Stomach (tissue), 9 donors: ENCODE results near the gene PTPRN. TPM values are rescaled to one million over a fixed set of nuclear protein-coding genes. Genes with fewer than 3 reads are reported as not detected.

Experiments used
- DNase-seq, 2 donors: peaks; one replicate each; pipeline versions ENCODE4 v3.0.0 to v3.0.0-alpha.2; 2013 to 2019
- H3K27ac ChIP-seq, 5 donors: fragments of 200-600 bp in 4 of 5; sonication (generic) in 4 of 5; one replicate each; pipeline ENCODE4 v1.5.1; 2013 to 2019; ENCODE audit warnings: mild to moderate bottlenecking in 1 of 5, moderate library complexity in 1 of 5
- H3K27me3 ChIP-seq, 3 donors: fragments of 200-600 bp; sonication (generic); one replicate each; pipeline ENCODE4 v1.5.1; 2017 to 2019; ENCODE audit warnings: mixed run types in 1 of 3
- H3K36me3 ChIP-seq, 4 donors: fragments of 200-600 bp; sonication (generic); 1 replicate in 3 of 4; 2 replicates in 1 of 4; pipeline ENCODE4 v1.5.1; 2016 to 2019
- H3K4me1 ChIP-seq, 4 donors: fragments of 200-600 bp; sonication (generic); one replicate each; pipeline ENCODE4 v1.5.1; 2016 to 2019
- H3K4me3 ChIP-seq, 4 donors: fragments of 200-600 bp; sonication (generic) in 3 of 4; one replicate each; pipeline ENCODE4 v1.5.1; 2016 to 2019; ENCODE audit warnings: mild to moderate bottlenecking in 1 of 4
- H3K9me3 ChIP-seq, 4 donors: fragments of 200-600 bp; sonication (generic); one replicate each; pipeline ENCODE4 v1.5.1; 2016 to 2019
- CTCF ChIP-seq, 7 experiments: fragments of 450-650 bp in 4 of 7; fragments of 200-600 bp in 3 of 7; sonication (generic) in 3 of 7; IDR thresholded peaks; one replicate each; pipeline ENCODE4 v1.5.1; 2016 to 2019; ENCODE audit warnings: antibody characterized with exemption in 7 of 7, control low read depth in 2 of 7, mild to moderate bottlenecking in 1 of 7
- EP300 ChIP-seq: sonication (generic); formaldehyde crosslinking; IDR thresholded peaks from one replicate; pipeline ENCODE4 v1.6.1; 2017; ENCODE audit warnings: antibody characterized with exemption
- POLR2A ChIP-seq, 4 donors: fragments of 450-650 bp; IDR thresholded peaks; one replicate each; pipeline ENCODE4 v1.6.1; 2016; ENCODE audit warnings: antibody characterized with exemption in 4 of 4, control low read depth in 2 of 4, mild to moderate bottlenecking in 1 of 4, moderate library complexity in 1 of 4
- POLR2AphosphoS5 ChIP-seq, 3 donors: sonication (generic); formaldehyde crosslinking; IDR thresholded peaks; one replicate each; pipeline ENCODE4 v1.6.1; 2016; ENCODE audit warnings: antibody characterized with exemption in 3 of 3
- WGBS, 5 donors: extraction: QIAGEN DNeasy Blood & Tissue Kit in 3 of 5; methylation state at CpG; one replicate each; pipeline versions ENCODE4 v1.1.5 to v1.1.7; 2013 to 2018; 5-methylcytosine and 5-hydroxymethylcytosine counted together
- intact Hi-C: fragments of 100-400 bp; cut with DNase I; formaldehyde crosslinking; loops from one replicate; pipeline ENCODE4 v1.15.1; 2023; ENCODE audit warnings: low total_unique reads
- polyA plus RNA-seq, 3 donors: library from polyadenylated mRNA; stranded (reverse); fragments of 200-250 nt; gene quantifications; one replicate each; pipeline ENCODE4 v1.2.3, GENCODE V29; 2013
- total RNA-seq, 5 donors: library from RNA; depleted of rRNA; stranded (reverse); fragments of >200 nt; gene quantifications; one replicate each; pipeline versions ENCODE4 v1.1.0 to v1.2.3, GENCODE V29; 2014 to 2016
- donor health status: healthy with polysubstance abuse.
- donor health status: Bipolar disorder and iron deficiency.
- donor health status: healthy.

Gene PTPRN
- total and polyA plus RNA-seq, 8 donors = 1.1 to 11.3 (median 3.6) TPM; not detected in 1

- H3K4me3 ChIP-seq = no peak overlapping the region
- no peak overlapping the region for H3K27ac ChIP-seq
- WGBS, 5 donors = 60 to 77% (median 75%) methylated on average over 2 of the region's 2 CpGs
- intact Hi-C loops = no loop called here
- peaks cover 6 to 14% (median 7%) of the 10 kb centered on the region in 4 donors for H3K4me1 ChIP-seq
- TF ChIP-seq POLR2A (IDR thresholded peaks at IDR 0.05) = no peak
- TF ChIP-seq EP300 = no peak
- TF ChIP-seq POLR2AphosphoS5 (IDR thresholded peaks at IDR 0.05) = no peak
- no peak for TF ChIP-seq CTCF (IDR thresholded peaks at IDR 0.05)
- DNase-seq = no peak
- H3K9me3 ChIP-seq = no peaks in the 10 kb centered on the region
- no peaks in the 10 kb centered on the region for H3K36me3 ChIP-seq
- H3K27me3 ChIP-seq = no peaks in the 10 kb centered on the region
Measured at GRCh38 chr2:219272995-219273394, 36.2 kb downstream of the PTPRN start.

GRCh38 chr2:219272356-219272755 lies 36.8 kb downstream of the PTPRN start:
- no peak for TF ChIP-seq POLR2AphosphoS5 (IDR thresholded peaks at IDR 0.05)
- no peak for TF ChIP-seq POLR2A (IDR thresholded peaks at IDR 0.05)
- no peak for TF ChIP-seq CTCF (IDR thresholded peaks at IDR 0.05)
- TF ChIP-seq EP300 = no peak
- 81 to 88% (median 84%) methylated on average over 4 of the region's 4 CpGs for WGBS, 5 donors
- Histone ChIP-seq H3K27ac (no peak overlapping the region), H3K27me3 (no peaks in the 10 kb centered on the region), H3K36me3 (no peaks in the 10 kb centered on the region), H3K9me3 (no peaks in the 10 kb centered on the region), H3K4me1 (peaks cover under 1 to 7% (median 1%) of the 10 kb centered on the region in 4 donors), H3K4me3 (no peak overlapping the region)
- intact Hi-C loops = no loop called here
- no peak for DNase-seq

GRCh38 chr2:219271021-219271420 lies 38.2 kb downstream of the PTPRN start:
- TF ChIP-seq CTCF (IDR thresholded peaks at IDR 0.05) = no peak
- TF ChIP-seq POLR2A (IDR thresholded peaks at IDR 0.05) = no peak
- TF ChIP-seq POLR2AphosphoS5 (IDR thresholded peaks at IDR 0.05) = no peak
- Histone ChIP-seq H3K4me3 (no peak overlapping the region), H3K36me3 (no peaks in the 10 kb centered on the region), H3K27me3 (no peaks in the 10 kb centered on the region), H3K9me3 (no peaks in the 10 kb centered on the region), H3K27ac (no peak overlapping the region), H3K4me1 (peaks cover 0 to 6% (median 0%) of the 10 kb centered on the region in 4 donors)
- intact Hi-C loops = no loop called here
- DNase-seq = no peak
- WGBS, 5 donors = 67 to 92% (median 82%) methylated on average over 2 of the region's 2 CpGs

- Histone ChIP-seq H3K4me3 (no peak overlapping the region), H3K27ac (no peak overlapping the region)
- intact Hi-C loops = no loop called here
Measured at GRCh38 chr2:219270055-219270372, 39.2 kb downstream of the PTPRN start.

More at GRCh38 chr2:219270055-219270372, 39.2 kb downstream of the PTPRN start:
- 82 to 93% (median 88%) methylated on average over 5 of the region's 5 CpGs for WGBS, 5 donors
- no peaks in the 10 kb centered on the region for H3K27me3 ChIP-seq
- no peaks in the 10 kb centered on the region for H3K9me3 ChIP-seq
- DNase-seq = no peak
- H3K36me3 ChIP-seq = no peaks in the 10 kb centered on the region
- TF ChIP-seq POLR2A (IDR thresholded peaks at IDR 0.05) (no peak), POLR2AphosphoS5 (IDR thresholded peaks at IDR 0.05) (no peak), EP300 (no peak), CTCF (IDR thresholded peaks at IDR 0.05) (no peak)
- H3K4me1 ChIP-seq = peaks cover 0 to 6% (median 0%) of the 10 kb centered on the region in 4 donors
